Measurements from ENCODE around the gene NALCN.

Gene NALCN

DNA sequence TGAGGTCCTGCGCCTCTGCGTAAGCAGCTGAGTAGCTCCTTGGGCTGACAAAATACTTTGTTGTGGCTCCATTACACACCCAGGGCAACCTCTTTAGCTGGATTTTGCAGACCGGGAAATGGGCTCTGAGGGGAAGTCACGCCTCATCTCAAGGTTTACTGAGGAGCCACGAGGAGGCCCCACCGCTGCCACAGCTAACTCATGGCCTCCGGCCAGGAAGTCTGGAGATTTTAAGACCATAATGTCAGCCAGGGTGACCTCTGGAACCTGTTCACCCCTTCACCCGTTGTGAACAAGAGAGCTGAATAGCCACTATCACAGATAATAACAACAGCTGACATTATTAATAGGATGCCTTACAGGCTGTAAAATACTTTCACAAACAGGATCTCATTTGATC is 390.4 kb downstream of the NALCN start:
- DNase-seq (ENCODE audit: low read depth) = no peak

DNA sequence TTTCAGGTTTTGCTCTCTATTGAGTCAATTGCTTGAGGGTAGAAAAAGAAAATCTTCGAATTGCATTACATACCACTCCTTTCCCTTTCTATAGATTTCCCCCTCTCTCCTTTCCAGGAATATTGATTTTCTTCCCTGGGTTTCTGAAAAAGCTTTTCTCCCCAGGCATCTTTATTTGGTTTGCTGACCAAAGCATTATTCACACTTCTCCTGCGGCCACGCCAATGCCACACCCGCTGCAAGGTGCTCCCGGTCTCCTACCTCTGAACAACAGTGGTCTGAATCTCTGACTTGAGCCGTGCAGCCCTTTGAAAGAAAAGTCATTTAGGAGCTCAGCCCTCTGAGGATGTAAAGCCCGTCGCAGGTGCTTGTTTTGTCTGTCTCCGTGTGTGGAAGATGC is 390.8 kb downstream of the NALCN start:
- DNase-seq (ENCODE audit: low read depth) = no peak

DNA sequence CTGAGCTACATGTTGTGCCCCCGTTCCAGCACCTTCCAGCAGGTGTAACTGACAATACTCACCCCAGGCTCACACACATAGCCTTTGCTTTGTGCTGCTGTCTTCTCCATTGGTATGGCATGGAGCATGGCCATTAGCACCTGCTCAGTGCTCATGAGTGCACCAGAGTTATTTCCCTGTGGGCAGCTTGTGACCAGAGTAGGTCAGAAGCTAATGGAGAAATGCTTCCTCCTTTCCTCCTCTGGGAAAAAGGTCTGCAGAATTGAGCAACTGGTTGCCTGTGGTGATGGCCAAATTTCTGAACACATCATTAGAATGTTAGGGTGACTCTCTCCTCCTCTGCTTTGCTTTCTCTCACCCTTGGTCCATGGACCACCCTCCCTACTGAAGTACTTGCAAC is 397.2 kb downstream of the NALCN start:
- no peak for DNase-seq (ENCODE audit: low read depth)

DNA sequence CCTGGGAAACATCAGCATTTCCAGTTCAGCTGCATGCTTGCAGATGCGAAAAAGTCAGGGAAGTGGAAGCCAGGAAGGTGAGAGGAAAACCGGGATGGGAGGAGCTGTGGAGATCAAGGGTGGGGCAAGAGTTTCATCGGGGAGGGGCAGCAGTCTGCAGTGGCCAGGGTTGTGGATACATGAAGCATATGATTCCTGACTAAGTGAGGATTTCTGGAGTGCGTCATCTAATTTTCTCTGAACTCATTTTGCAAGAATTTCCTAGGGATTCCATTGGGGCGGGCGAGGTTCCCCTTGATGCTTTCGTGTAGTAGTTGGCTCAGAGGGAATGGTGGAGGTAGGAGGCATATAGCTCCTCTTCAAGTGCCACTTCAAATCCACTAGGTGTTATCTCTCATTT is 397.6 kb downstream of the NALCN start:
- no peak for DNase-seq (ENCODE audit: low read depth)

DNA sequence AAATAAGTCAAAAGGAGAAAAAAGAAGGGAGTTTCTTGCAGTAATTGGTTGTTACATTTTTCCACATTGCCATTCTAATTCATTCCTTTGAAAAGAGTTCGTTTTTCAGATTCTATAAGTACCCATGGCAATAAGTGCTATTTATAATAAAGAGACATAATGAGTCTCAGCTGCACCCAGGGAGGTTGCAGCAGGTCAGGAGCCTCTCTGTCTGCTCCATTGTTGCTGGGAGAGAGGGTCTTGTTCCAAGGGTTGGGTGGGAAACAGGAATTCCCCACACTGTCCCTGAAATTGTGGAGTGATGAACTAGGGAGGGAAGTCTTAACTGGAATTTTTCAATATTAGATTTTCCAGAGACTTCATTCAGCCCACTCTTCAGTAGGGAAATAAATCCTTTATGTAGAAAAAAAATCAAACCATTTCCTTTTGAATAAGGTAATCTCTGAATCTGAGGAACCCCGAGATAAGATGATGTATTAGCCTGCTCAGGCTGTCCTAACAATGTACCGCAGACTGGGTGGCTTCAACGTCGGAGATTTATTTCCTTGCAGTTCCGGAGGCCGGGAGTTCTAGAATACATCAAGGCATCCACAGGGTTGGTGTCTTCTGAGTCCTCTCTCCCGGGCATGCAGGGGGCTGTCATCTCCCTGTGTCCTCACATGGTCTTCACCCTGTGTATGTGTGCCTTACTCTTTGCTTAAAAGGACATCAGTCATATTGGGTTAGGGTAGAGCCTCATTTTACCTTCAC is 399.0 kb downstream of the NALCN start:
- DNase-seq (ENCODE audit: low read depth) = no peak

DNA sequence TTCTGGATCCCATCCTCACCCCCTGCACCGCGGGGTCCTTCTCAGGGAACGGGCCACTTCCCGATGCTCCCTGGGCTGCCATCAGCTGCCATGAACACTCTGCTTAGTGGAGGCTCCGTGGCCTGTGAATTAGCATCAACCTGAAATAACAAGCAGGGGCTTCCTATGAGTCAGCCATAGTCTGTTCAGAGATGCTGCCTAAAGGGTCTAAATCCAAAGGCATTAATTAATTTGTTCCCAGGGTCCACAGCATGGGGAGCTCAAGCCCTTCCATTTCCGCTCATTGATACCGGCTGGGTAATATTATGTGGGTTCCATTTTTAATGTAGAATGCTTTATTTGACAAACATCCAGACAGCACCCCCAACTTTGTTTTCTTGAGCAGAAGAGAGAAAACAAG is 399.8 kb downstream of the NALCN start:
- no peak for DNase-seq (ENCODE audit: low read depth)

DNA sequence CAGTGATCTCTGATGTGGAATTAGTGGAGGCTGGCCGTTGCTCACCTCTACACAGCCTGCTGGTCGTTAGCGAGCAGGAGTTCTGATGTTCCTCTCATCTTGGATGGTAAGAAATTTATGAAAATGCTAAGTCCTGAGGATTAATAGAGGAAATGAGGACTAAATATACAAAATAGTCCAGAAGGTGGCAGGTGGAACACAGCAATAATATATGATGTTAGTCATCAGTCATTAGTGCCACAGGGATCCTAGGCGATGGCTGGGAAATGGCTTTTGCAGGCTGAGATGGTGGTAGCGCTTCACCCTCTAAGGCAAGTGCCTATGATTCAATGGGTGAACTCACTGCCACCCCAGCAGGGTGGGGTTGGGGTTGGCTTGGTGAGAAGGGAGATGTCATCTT is 403.1 kb downstream of the NALCN start:
- no peak for DNase-seq (ENCODE audit: low read depth)

DNA sequence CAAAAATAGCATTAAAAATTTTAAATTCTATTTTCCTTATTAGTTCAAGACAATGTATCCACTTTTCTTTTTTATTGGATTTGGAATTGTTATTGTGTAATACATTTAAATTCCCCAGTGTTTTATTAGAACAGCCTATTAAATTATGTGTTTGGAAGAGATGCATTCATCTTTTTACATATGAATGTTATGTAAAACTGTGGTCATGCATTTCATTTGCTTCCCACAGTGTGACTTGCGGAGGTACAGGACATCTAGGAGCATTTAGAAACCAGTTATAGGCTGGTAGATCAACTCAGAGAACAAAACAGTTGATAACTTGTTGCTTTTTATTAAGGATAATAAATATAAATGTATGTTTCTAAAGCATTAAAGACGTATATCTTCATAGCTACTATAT is 406.2 kb downstream of the NALCN start:
- DNase-seq (ENCODE audit: low read depth) = no peak

DNA sequence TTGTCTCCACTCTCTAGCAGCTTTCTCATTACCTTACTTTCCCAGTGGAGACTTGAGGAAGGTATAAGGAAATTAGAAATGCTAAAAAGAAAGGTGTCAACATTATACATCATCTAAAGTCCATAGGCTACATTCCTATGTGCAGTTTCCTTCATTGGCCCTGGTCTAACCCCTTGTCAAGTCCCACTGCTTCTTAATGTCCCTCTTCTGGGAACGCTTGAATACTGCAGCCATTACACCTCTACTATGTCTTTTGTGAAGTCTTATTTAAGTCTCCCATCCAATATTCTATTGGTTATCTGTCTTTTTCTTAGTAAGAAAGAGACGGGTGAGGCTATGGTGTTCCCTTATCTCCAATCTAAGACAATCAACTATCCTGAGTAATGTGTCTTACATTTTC is 409.1 kb downstream of the NALCN start:
- DNase-seq (ENCODE audit: low read depth) = no peak
